Gastrocnemius medialis (tissue), 4 donors: ENCODE results near the gene NLGN1. TPM values are rescaled to one million over a fixed set of nuclear protein-coding genes. Genes with fewer than 3 reads are reported as not detected.

Experiments
- ATAC-seq, 2 donors: fragments of 150-250 bp; one replicate each; pipeline ENCODE4 v1.9.1; 2016
- DNase-seq, 2 donors: peaks; one replicate each; pipeline ENCODE4 v3.0.0-alpha.2; 2019
- H3K27ac ChIP-seq, 4 donors: fragments of 200-600 bp; sonication (generic); 1 replicate in 1 of 4; 2 replicates in 3 of 4; pipeline ENCODE4 v1.5.1; 2016 to 2018; ENCODE audit warnings: mild to moderate bottlenecking in 2 of 4, moderate library complexity in 1 of 4
- H3K27me3 ChIP-seq, 3 donors: fragments of 200-600 bp; sonication (generic) in 2 of 3; 1 replicate in 1 of 3; 2 replicates in 2 of 3; pipeline versions ENCODE4 v1.5.1 to v1.6.0; 2016 to 2019; ENCODE audit warnings: mild to moderate bottlenecking in 1 of 3, moderate library complexity in 1 of 3
- H3K36me3 ChIP-seq, 2 donors: fragments of 200-600 bp; sonication (generic) in 1 of 2; one replicate each; pipeline ENCODE4 v1.5.1; 2017 to 2018
- H3K4me1 ChIP-seq, 2 donors: fragments of 200-600 bp; sonication (generic) in 1 of 2; one replicate each; pipeline ENCODE4 v1.5.1; 2016 to 2017; ENCODE audit warnings: mild to moderate bottlenecking in 2 of 2
- H3K4me3 ChIP-seq, 4 donors: fragments of 200-600 bp; sonication (generic) in 3 of 4; 1 replicate in 1 of 4; 2 replicates in 3 of 4; pipeline ENCODE4 v1.5.1; 2016 to 2019; ENCODE audit warnings: mild to moderate bottlenecking in 2 of 4
- H3K9me3 ChIP-seq, 3 donors: fragments of 200-600 bp; sonication (generic) in 2 of 3; 1 replicate in 1 of 3; 2 replicates in 2 of 3; pipeline ENCODE4 v1.5.1; 2016 to 2019
- POLR2A ChIP-seq, 2 donors: fragments of 450-650 bp; IDR thresholded peaks; one replicate each; pipeline ENCODE4 v1.6.1; 2017; ENCODE audit warnings: antibody characterized with exemption in 2 of 2, mild to moderate bottlenecking in 2 of 2, moderate library complexity in 2 of 2
- in situ Hi-C, 4 donors: fragments of 200-750 bp; cut with MboI; loops; one replicate each; pipeline versions ENCODE4 v1.15.0 to v1.8.0; 2017; ENCODE audit warnings: low sequenced_read_pairs in 4 of 4
- intact Hi-C: fragments of 100-400 bp; cut with DNase I; formaldehyde crosslinking; loops from one replicate; pipeline ENCODE4 v1.15.1; 2023; ENCODE audit warnings: low total_unique reads
- total RNA-seq, 4 donors: library from RNA; depleted of rRNA; stranded (reverse); fragments of >200 nt; gene quantifications; one replicate each; pipeline versions ENCODE4 v1.1.0 to v1.2.3, GENCODE V29; 2016
- TF ChIP-seq, protein P1 (sequence below), 5 experiments: fragments of 450-650 bp in 3 of 5; fragments of 200-600 bp in 2 of 5; sonication (generic) in 2 of 5; IDR thresholded peaks in 4 of 5; conservative IDR thresholded peaks in 1 of 5; 1 replicate in 4 of 5; 2 replicates in 1 of 5; pipeline ENCODE4 v1.5.1; 2016 to 2019; ENCODE audit warnings: antibody characterized with exemption in 5 of 5, mild to moderate bottlenecking in 3 of 5, moderate library complexity in 3 of 5

The NLGN1 gene
- total RNA-seq, 4 donors from 2014 or later: 0.52 to 1.9 (median 1.1) TPM

DNA sequence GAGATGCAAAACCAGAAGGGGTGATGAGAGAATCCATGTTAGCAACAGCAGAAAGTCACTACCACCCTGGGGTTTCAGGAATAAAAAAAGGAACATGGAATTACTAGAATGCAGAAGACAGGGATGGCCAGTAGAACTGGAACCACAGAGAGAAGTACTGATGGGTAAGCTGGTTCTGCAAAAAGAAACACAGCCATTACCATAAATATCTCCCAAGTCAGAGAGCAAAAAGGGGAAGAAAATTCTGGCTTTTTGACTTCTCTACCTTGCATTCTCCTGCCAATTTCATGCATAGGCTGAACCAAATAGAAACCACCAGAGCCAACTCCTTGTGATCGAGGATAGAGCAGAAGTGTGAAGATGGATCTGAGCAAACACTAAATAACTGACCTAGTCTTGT, 911.2 kb downstream of the NLGN1 start:
- H3K4me1 ChIP-seq: no peaks in the 10 kb centered on the region
- H3K27me3 ChIP-seq: no peaks in the 10 kb centered on the region
- no peaks in the 10 kb centered on the region for H3K9me3 ChIP-seq
- no peak overlapping the region for H3K4me3 ChIP-seq
- ATAC-seq (no peak), DNase-seq (no peak)
- intact Hi-C loops (no loop called here), in situ Hi-C loops (no loop called here)
- H3K27ac ChIP-seq: no peak overlapping the region
- TF ChIP-seq, protein P1, sequence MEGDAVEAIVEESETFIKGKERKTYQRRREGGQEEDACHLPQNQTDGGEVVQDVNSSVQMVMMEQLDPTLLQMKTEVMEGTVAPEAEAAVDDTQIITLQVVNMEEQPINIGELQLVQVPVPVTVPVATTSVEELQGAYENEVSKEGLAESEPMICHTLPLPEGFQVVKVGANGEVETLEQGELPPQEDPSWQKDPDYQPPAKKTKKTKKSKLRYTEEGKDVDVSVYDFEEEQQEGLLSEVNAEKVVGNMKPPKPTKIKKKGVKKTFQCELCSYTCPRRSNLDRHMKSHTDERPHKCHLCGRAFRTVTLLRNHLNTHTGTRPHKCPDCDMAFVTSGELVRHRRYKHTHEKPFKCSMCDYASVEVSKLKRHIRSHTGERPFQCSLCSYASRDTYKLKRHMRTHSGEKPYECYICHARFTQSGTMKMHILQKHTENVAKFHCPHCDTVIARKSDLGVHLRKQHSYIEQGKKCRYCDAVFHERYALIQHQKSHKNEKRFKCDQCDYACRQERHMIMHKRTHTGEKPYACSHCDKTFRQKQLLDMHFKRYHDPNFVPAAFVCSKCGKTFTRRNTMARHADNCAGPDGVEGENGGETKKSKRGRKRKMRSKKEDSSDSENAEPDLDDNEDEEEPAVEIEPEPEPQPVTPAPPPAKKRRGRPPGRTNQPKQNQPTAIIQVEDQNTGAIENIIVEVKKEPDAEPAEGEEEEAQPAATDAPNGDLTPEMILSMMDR (IDR thresholded peaks at IDR 0.05 in 4 of 5, conservative IDR thresholded peaks at IDR 0.05 in 1 of 5): no peak
- TF ChIP-seq POLR2A (IDR thresholded peaks at IDR 0.05): no peak
- no peaks in the 10 kb centered on the region for H3K36me3 ChIP-seq

DNA sequence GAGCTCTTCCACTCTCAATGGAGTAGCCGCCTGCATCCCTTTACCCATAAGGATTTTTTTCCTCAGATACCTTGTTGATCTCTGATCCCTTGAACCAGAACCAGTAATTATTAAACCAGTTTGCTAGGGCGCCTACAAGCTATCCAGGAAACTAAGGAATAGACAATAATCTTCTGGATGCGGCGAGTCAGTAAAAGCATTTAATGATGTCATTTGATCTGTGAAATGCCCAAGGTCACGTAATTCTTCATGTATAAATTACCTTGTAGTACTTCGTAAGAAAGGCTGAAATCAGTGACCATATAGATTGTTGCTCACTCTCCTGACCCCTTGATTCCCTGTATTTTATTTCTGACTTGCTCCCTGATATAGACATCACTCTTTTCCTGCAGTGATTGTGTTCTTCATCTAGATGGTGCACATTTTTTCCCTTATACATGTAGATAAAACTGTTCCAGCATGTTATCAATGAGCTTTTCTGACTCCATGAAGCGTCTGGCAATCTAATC, 913.0 kb downstream of the NLGN1 start:
- no peaks in the 10 kb centered on the region for H3K4me1 ChIP-seq
- H3K9me3 ChIP-seq: no peaks in the 10 kb centered on the region
- intact Hi-C loops: no loop called here
- in situ Hi-C loops: no loop called here
- H3K27me3 ChIP-seq: no peaks in the 10 kb centered on the region
- H3K4me3 ChIP-seq: no peak overlapping the region
- H3K27ac ChIP-seq: no peak overlapping the region
- no peaks in the 10 kb centered on the region for H3K36me3 ChIP-seq
- no peak for DNase-seq
- no peak for TF ChIP-seq POLR2A (IDR thresholded peaks at IDR 0.05)
- TF ChIP-seq, protein P1 (IDR thresholded peaks at IDR 0.05 in 4 of 5, conservative IDR thresholded peaks at IDR 0.05 in 1 of 5): no peak
- ATAC-seq: no peak

DNA sequence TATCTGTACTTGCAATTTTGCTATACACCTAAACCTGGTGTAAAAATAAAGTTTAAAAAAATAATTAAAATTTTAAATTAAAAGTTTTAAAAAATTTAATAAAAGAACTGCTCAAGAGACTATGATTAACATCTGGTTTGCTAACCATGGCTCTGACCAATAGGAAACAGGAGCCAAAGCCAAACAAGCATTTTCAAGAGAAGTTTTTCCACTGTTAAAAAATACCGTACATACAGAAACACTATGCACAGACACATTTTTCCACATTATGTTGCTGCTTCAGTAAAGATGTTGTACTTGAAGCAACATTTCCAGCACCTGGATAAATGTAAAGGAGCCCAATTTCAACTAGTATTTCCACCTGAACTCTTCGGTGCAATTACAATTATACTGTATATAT, 917.7 kb downstream of the NLGN1 start:
- Histone ChIP-seq H3K4me1 (no peaks in the 10 kb centered on the region), H3K9me3 (no peaks in the 10 kb centered on the region), H3K4me3 (no peak overlapping the region), H3K27me3 (no peaks in the 10 kb centered on the region), H3K36me3 (no peaks in the 10 kb centered on the region), H3K27ac (no peak overlapping the region)
- ATAC-seq (no peak), DNase-seq (no peak)
- in situ Hi-C loops: no loop called here
- intact Hi-C loops: no loop called here
- TF ChIP-seq, protein P1 (IDR thresholded peaks at IDR 0.05 in 4 of 5, conservative IDR thresholded peaks at IDR 0.05 in 1 of 5): no peak
- no peak for TF ChIP-seq POLR2A (IDR thresholded peaks at IDR 0.05)

DNA sequence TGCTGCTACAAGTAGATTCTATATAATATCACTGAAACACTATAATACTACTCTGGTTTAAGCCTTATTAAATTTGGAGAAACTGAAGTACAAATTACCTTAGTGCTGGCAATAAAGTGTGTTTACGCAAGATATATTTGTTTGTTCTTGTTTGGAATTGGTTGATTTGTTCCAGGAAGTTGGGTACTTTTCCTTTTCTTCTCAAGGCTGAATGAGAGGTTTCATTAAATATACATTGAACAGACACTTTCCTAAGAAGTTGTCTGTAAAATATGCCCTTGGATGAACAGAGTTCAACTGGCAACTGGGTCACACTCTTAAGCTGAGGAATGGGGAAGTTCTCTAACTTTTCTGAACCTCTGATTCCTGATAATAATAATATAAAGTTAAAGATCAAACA, 919.5 kb downstream of the NLGN1 start:
- intact Hi-C loops (no loop called here), in situ Hi-C loops (no loop called here)
- ATAC-seq: no peak
- no peaks in the 10 kb centered on the region for H3K9me3 ChIP-seq
- no peak overlapping the region for H3K27ac ChIP-seq
- H3K36me3 ChIP-seq: no peaks in the 10 kb centered on the region
- TF ChIP-seq, protein P1 (IDR thresholded peaks at IDR 0.05 in 4 of 5, conservative IDR thresholded peaks at IDR 0.05 in 1 of 5): no peak
- no peak for TF ChIP-seq POLR2A (IDR thresholded peaks at IDR 0.05)
- no peaks in the 10 kb centered on the region for H3K27me3 ChIP-seq
- no peak overlapping the region for H3K4me3 ChIP-seq
- H3K4me1 ChIP-seq: no peaks in the 10 kb centered on the region
- DNase-seq: no peak

DNA sequence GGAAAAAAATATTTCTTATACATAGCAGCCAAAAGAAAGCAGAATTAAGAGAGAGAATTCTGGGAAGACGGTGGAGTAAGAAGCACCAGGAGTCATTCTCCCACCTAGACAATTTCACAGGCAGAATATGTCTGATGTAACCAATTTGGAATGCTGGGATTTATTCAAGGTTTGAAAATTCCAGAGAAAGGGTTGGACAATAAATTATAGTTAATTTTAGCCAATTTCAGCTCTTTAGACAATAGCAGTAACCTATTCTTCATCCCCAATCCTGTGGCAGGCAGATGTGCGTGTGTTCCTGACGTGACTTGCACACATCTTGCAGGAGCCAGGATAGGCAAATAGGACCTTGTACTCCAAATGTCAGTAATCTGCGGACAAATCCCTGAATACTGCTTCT, 920.6 kb downstream of the NLGN1 start:
- Histone ChIP-seq H3K27me3 (no peaks in the 10 kb centered on the region), H3K36me3 (no peaks in the 10 kb centered on the region), H3K4me1 (no peaks in the 10 kb centered on the region), H3K27ac (no peak overlapping the region), H3K9me3 (no peaks in the 10 kb centered on the region), H3K4me3 (no peak overlapping the region)
- ATAC-seq (no peak), DNase-seq (no peak)
- in situ Hi-C loops: no loop called here
- no peak for TF ChIP-seq POLR2A (IDR thresholded peaks at IDR 0.05)
- TF ChIP-seq, protein P1 (IDR thresholded peaks at IDR 0.05 in 4 of 5, conservative IDR thresholded peaks at IDR 0.05 in 1 of 5): no peak
- intact Hi-C loops: no loop called here
